Measurements from ENCODE around the gene POLA2.

The POLA2 gene

GRCh38 chr11:65304110-65304509, 42.3 kb downstream of the POLA2 start:
- no peak for TF ChIP-seq CTCF (IDR thresholded peaks at IDR 0.05; ENCODE audit: low read depth, low read length)
- no peak overlapping the region for H3K4me3 ChIP-seq (ENCODE audit: low read depth, low read length)

- no peak for TF ChIP-seq CTCF (IDR thresholded peaks at IDR 0.05; ENCODE audit: low read depth, low read length)
- no peak overlapping the region for H3K4me3 ChIP-seq (ENCODE audit: low read depth, low read length)
Observed at GRCh38 chr11:65304613-65305012, 42.9 kb downstream of the POLA2 start.

- no peak overlapping the region for H3K4me3 ChIP-seq (ENCODE audit: low read depth, low read length)
- no peak for TF ChIP-seq CTCF (IDR thresholded peaks at IDR 0.05; ENCODE audit: low read depth, low read length)
Observed at GRCh38 chr11:65305501-65306268, 43.9 kb downstream of the POLA2 start.

- no peak overlapping the region for H3K4me3 ChIP-seq (ENCODE audit: low read depth, low read length)
- TF ChIP-seq CTCF (IDR thresholded peaks at IDR 0.05; ENCODE audit: low read depth, low read length) = no peak
Observed at GRCh38 chr11:65307298-65308229, 45.8 kb downstream of the POLA2 start.

- TF ChIP-seq CTCF (IDR thresholded peaks at IDR 0.05; ENCODE audit: low read depth, low read length) = no peak
- no peak overlapping the region for H3K4me3 ChIP-seq (ENCODE audit: low read depth, low read length)
Observed at GRCh38 chr11:65308281-65308891, 46.6 kb downstream of the POLA2 start.

GRCh38 chr11:65309006-65309405, 47.2 kb downstream of the POLA2 start:
- H3K4me3 ChIP-seq (ENCODE audit: low read depth, low read length) = no peak overlapping the region
- no peak for TF ChIP-seq CTCF (IDR thresholded peaks at IDR 0.05; ENCODE audit: low read depth, low read length)

Data from WI38 (cell line).